Sigmoid colon (tissue), 7 donors: ENCODE results near the gene ETV5. TPM values are rescaled to one million over a fixed set of nuclear protein-coding genes. Genes with fewer than 3 reads are reported as not detected.

Experiments used
- DNase-seq: peaks from one replicate; pipeline ENCODE4 v3.0.0-alpha.2; 2019
- H3K27ac ChIP-seq, 4 donors: fragments of 200-600 bp; sonication (generic); one replicate each; pipeline ENCODE4 v1.5.1; 2016 to 2019; ENCODE audit warnings: mild to moderate bottlenecking in 1 of 4
- H3K27me3 ChIP-seq, 3 donors: fragments of 200-600 bp; sonication (generic); one replicate each; pipeline ENCODE4 v1.5.1; 2019; ENCODE audit warnings: mild to moderate bottlenecking in 1 of 3
- H3K36me3 ChIP-seq, 4 donors: fragments of 200-600 bp; sonication (generic); one replicate each; pipeline ENCODE4 v1.5.1; 2016 to 2019
- H3K4me1 ChIP-seq, 4 donors: fragments of 200-600 bp; sonication (generic); one replicate each; pipeline ENCODE4 v1.5.1; 2017 to 2019
- H3K4me3 ChIP-seq, 4 donors: fragments of 200-600 bp; sonication (generic); one replicate each; pipeline ENCODE4 v1.5.1; 2017 to 2019; ENCODE audit warnings: mild to moderate bottlenecking in 2 of 4, moderate library complexity in 1 of 4
- H3K9me3 ChIP-seq, 4 donors: fragments of 200-600 bp in 3 of 4; sonication (generic) in 3 of 4; one replicate each; pipeline versions ENCODE4 v1.5.1 to v1.6.1; 2013 to 2019
- EP300 ChIP-seq, 4 donors: sonication (generic); formaldehyde crosslinking; IDR thresholded peaks; one replicate each; pipeline ENCODE4 v1.6.1; 2017; ENCODE audit warnings: antibody characterized with exemption in 4 of 4
- POLR2A ChIP-seq, 2 donors: fragments of 450-650 bp; IDR thresholded peaks; one replicate each; pipeline ENCODE4 v1.6.1; 2016; ENCODE audit warnings: antibody characterized with exemption in 2 of 2, mild to moderate bottlenecking in 2 of 2, moderate library complexity in 2 of 2
- POLR2AphosphoS5 ChIP-seq, 4 donors: sonication (generic); formaldehyde crosslinking; IDR thresholded peaks; one replicate each; pipeline ENCODE4 v1.6.1; 2017; ENCODE audit warnings: antibody characterized with exemption in 4 of 4
- WGBS, 2 donors: extraction: QIAGEN DNeasy Blood & Tissue Kit; methylation state at CpG; one replicate each; pipeline ENCODE4 v1.1.7; 2013; 5-methylcytosine and 5-hydroxymethylcytosine counted together
- intact Hi-C: fragments of 100-400 bp; cut with DNase I; formaldehyde crosslinking; loops from one replicate; pipeline ENCODE4 v1.15.1; 2023
- polyA plus RNA-seq, 3 donors: library from polyadenylated mRNA; stranded (reverse); fragments of 200-250 nt; gene quantifications; one replicate each; pipeline ENCODE4 v1.2.3, GENCODE V29; 2013
- total RNA-seq, 4 donors: library from RNA; depleted of rRNA; stranded (reverse); fragments of >200 nt; gene quantifications; one replicate each; pipeline ENCODE4 v1.1.0, GENCODE V29; 2016
- TF ChIP-seq, protein P1 (sequence below), 4 experiments: fragments of 450-650 bp in 3 of 4; fragments of 200-600 bp in 1 of 4; IDR thresholded peaks; one replicate each; pipeline ENCODE4 v1.5.1; 2016 to 2019; ENCODE audit warnings: antibody characterized with exemption in 4 of 4, mild to moderate bottlenecking in 3 of 4, moderate library complexity in 2 of 4
- donor health status: healthy with polysubstance abuse.
- donor health status: Bipolar disorder and iron deficiency.
- donor health status: healthy.

Gene ETV5
- total and polyA plus RNA-seq, 7 donors = 2.3 to 8.4 (median 6.3) TPM

DNA sequence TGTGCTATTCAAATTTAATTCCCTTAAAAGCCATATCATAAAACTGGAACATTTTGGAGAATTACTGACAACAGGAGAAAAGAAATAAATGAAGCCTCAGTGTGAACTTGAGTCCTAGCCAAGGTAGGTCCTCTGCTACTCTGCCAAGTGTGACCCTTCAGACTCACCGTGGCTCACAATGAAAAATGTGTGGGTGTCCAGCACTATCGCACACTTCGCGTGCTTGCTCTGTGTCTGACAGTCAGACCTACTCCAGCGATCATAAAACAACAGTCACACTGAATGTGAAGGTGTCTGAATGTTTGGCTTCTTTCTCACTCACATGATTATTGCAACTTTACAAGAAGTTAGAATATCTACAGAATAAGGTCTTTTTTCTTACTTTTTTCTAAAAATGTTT lies 105.3 kb downstream of the ETV5 start:
- no peak for DNase-seq
- Histone ChIP-seq H3K4me3 (no peak overlapping the region), H3K27ac (no peak overlapping the region), H3K9me3 (no peaks in the 10 kb centered on the region), H3K27me3 (no peaks in the 10 kb centered on the region), H3K4me1 (no peaks in the 10 kb centered on the region), H3K36me3 (no peaks in the 10 kb centered on the region)
- intact Hi-C loops = no loop called here
- TF ChIP-seq, protein P1, sequence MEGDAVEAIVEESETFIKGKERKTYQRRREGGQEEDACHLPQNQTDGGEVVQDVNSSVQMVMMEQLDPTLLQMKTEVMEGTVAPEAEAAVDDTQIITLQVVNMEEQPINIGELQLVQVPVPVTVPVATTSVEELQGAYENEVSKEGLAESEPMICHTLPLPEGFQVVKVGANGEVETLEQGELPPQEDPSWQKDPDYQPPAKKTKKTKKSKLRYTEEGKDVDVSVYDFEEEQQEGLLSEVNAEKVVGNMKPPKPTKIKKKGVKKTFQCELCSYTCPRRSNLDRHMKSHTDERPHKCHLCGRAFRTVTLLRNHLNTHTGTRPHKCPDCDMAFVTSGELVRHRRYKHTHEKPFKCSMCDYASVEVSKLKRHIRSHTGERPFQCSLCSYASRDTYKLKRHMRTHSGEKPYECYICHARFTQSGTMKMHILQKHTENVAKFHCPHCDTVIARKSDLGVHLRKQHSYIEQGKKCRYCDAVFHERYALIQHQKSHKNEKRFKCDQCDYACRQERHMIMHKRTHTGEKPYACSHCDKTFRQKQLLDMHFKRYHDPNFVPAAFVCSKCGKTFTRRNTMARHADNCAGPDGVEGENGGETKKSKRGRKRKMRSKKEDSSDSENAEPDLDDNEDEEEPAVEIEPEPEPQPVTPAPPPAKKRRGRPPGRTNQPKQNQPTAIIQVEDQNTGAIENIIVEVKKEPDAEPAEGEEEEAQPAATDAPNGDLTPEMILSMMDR (IDR thresholded peaks at IDR 0.05) = no peak
- TF ChIP-seq EP300 (IDR thresholded peaks at IDR 0.05) (no peak), POLR2AphosphoS5 (IDR thresholded peaks at IDR 0.05) (no peak), POLR2A (IDR thresholded peaks at IDR 0.05) (no peak)
- 42 to 64% methylated on average over 5 of the region's 5 CpGs for WGBS, 2 donors

DNA sequence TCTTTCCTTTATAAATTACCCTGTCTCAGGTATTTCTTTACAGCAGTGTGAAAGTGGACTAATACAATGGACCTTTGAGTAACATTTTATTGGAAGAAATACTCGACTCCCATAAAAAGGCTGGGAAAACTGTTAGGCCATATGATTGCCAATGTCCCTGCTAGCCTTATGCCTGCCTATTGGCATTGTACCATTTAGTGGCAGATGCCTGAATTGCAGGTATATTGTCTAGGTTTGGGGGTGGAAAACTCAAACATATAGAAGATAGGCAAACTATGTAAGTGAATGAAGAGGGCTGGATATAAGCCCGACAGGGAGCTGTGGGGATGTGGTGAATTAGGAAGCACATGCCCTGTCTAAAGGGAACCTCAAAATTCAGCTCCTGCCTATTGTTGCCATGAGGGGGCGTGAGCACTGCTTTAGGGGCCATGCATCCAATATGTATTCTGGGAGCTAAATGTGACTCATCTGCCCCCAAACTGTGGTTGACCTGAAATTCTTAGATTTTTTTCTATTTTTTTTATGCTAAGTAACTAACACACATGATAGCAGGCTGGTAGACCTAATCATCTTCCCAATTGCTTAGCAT lies 105.9 kb downstream of the ETV5 start:
- no peak for DNase-seq
- no peaks in the 10 kb centered on the region for H3K27me3 ChIP-seq
- intact Hi-C loops = no loop called here
- no peak overlapping the region for H3K4me3 ChIP-seq
- H3K4me1 ChIP-seq = no peaks in the 10 kb centered on the region
- H3K27ac ChIP-seq = no peak overlapping the region
- 20 to 52% methylated on average over 3 of the region's 3 CpGs for WGBS, 2 donors
- no peak for TF ChIP-seq POLR2A (IDR thresholded peaks at IDR 0.05)
- TF ChIP-seq EP300 (IDR thresholded peaks at IDR 0.05) = no peak
- TF ChIP-seq POLR2AphosphoS5 (IDR thresholded peaks at IDR 0.05) = no peak
- TF ChIP-seq, protein P1 (IDR thresholded peaks at IDR 0.05) = no peak
- no peaks in the 10 kb centered on the region for H3K36me3 ChIP-seq
- no peaks in the 10 kb centered on the region for H3K9me3 ChIP-seq

DNA sequence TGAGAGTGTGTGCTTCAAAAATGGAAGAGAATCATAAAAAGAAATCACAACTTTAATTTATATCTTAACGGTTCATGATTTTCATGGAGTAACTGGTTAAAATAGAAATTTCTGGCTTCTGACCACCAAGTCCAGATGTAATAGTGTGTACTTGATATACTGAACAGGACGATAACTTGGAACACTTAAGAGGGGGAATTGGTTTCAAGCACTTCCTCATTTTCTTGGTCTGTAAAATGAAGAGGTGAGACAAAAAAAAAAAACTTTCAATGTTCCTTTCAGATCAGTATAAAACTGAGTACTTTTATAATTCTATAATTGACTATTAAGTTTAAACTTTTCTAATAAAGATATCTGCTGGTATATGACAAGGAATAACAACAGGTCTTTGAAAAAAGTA lies 107.0 kb downstream of the ETV5 start:
- 36 to 50% methylated on average over 2 of the region's 2 CpGs for WGBS, 2 donors
- H3K27me3 ChIP-seq = no peaks in the 10 kb centered on the region
- no peak for TF ChIP-seq EP300 (IDR thresholded peaks at IDR 0.05)
- TF ChIP-seq, protein P1 (IDR thresholded peaks at IDR 0.05) = no peak
- TF ChIP-seq POLR2A (IDR thresholded peaks at IDR 0.05) = no peak
- TF ChIP-seq POLR2AphosphoS5 (IDR thresholded peaks at IDR 0.05) = no peak
- intact Hi-C loops = no loop called here
- no peak for DNase-seq
- H3K4me1 ChIP-seq = no peaks in the 10 kb centered on the region
- H3K4me3 ChIP-seq = no peak overlapping the region
- H3K9me3 ChIP-seq = no peaks in the 10 kb centered on the region
- no peaks in the 10 kb centered on the region for H3K36me3 ChIP-seq
- H3K27ac ChIP-seq = no peak overlapping the region

DNA sequence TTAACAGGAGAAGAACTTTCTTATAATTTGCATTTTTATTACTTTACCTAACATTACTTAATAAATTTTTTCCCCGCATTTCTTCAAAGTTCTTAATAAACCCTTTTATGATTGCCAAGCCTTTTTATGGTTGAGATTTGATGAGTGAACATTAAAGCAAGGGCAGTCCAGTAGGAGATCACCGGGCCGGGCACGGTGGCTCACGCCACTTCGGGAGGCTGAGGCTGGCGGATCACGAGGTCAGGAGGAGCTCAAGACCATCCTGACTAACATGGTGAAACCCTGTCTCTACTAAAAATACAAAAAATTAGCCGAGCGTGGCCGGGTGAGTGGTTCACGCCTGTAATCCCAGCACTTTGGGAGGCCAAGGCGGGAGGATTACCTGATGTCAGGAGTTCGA lies 109.7 kb downstream of the ETV5 start:
- no peaks in the 10 kb centered on the region for H3K9me3 ChIP-seq
- no peaks in the 10 kb centered on the region for H3K4me1 ChIP-seq
- intact Hi-C loops = no loop called here
- no peaks in the 10 kb centered on the region for H3K27me3 ChIP-seq
- no peaks in the 10 kb centered on the region for H3K36me3 ChIP-seq
- WGBS, 2 donors = 90 to 94% methylated on average over 14 of the region's 14 CpGs
- H3K4me3 ChIP-seq = no peak overlapping the region
- no peak for DNase-seq
- no peak overlapping the region for H3K27ac ChIP-seq
- no peak for TF ChIP-seq POLR2AphosphoS5 (IDR thresholded peaks at IDR 0.05)
- TF ChIP-seq POLR2A (IDR thresholded peaks at IDR 0.05) = no peak
- no peak for TF ChIP-seq EP300 (IDR thresholded peaks at IDR 0.05)
- TF ChIP-seq, protein P1 (IDR thresholded peaks at IDR 0.05) = no peak

DNA sequence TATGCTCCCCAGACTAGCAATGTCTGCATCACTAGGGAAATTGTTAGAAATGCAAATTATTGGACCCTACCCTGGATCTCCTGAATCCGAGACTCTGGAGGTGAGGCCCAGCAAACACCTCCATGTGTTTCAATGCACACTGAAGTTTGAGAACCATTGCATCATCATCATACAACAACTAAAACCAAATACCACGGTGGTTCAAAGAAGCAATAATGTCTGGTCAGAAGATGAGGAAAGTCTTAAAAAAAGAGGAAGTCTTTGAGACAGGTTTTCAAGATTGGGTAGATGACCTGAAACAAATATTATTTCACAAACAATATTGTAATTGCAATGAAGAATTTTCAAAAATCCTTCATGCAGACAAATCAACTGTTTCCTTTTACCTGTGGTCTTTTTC lies 110.8 kb downstream of the ETV5 start:
- intact Hi-C loops = no loop called here
- no peak overlapping the region for H3K27ac ChIP-seq
- H3K9me3 ChIP-seq = no peaks in the 10 kb centered on the region
- DNase-seq = no peak
- H3K27me3 ChIP-seq = no peaks in the 10 kb centered on the region
- WGBS, 2 donors = 56 to 61% methylated on average over 2 of the region's 2 CpGs
- TF ChIP-seq POLR2AphosphoS5 (IDR thresholded peaks at IDR 0.05) = no peak
- no peak for TF ChIP-seq POLR2A (IDR thresholded peaks at IDR 0.05)
- TF ChIP-seq, protein P1 (IDR thresholded peaks at IDR 0.05) = no peak
- TF ChIP-seq EP300 (IDR thresholded peaks at IDR 0.05) = no peak
- H3K4me3 ChIP-seq = no peak overlapping the region
- peaks cover 0 to 3% (median 0%) of the 10 kb centered on the region in 4 donors for H3K4me1 ChIP-seq
- no peaks in the 10 kb centered on the region for H3K36me3 ChIP-seq
